K562 (cell line): ENCODE results near the gene SHC1. TPM values are rescaled to one million over a fixed set of nuclear protein-coding genes. Genes with fewer than 3 reads are reported as not detected.

Experiments
- CLOCK ChIP-seq: fragments of 250-450 bp; sonication (Bioruptor Pico); IDR thresholded peaks from 2 replicates; pipeline ENCODE4 v1.4.0; 2020; ENCODE audit warnings: mild to moderate bottlenecking, moderate library complexity, borderline replicate concordance
- CTCF ChIP-seq, 3 experiments: IDR thresholded peaks in 2 of 3; conservative IDR thresholded peaks in 1 of 3; 2 replicates each; pipeline ENCODE4 v1.5.1; 2011 to 2012; ENCODE audit warnings: low read length in 3 of 3, mild to moderate bottlenecking in 3 of 3, control low read depth in 2 of 3, improper control_type of control experiment in 1 of 3, inconsistent platforms in 1 of 3, low read depth in 1 of 3, mixed read lengths in 1 of 3, moderate library complexity in 1 of 3; ENCODE audit not compliant: insufficient read depth in 2 of 3
- GMEB1 ChIP-seq: fragments of 250-450 bp; sonication (Bioruptor Pico); IDR thresholded peaks from 2 replicates; pipeline ENCODE4 v1.4.0; 2020; ENCODE audit warnings: mild to moderate bottlenecking
- MITF ChIP-seq: IDR thresholded peaks from 2 replicates; pipeline ENCODE4 v1.6.1; 2014; ENCODE audit warnings: antibody characterized with exemption
- MYNN ChIP-seq, 2 experiments: sonication (generic); formaldehyde crosslinking in 1 of 2; IDR thresholded peaks; 2 replicates each; pipeline versions ENCODE4 v1.5.0 to v1.6.1; 2016 to 2020; ENCODE audit warnings: antibody characterized with exemption in 1 of 2, missing genetic modification reagents in 1 of 2
- RBM25 ChIP-seq: fragments of 200-400 bp; formaldehyde crosslinking; IDR thresholded peaks from 2 replicates; pipeline ENCODE4 v1.6.1; 2018; ENCODE audit warnings: low read length, low read depth, moderate library complexity; ENCODE audit not compliant: severe bottlenecking
- SUPT5H ChIP-seq: fragments of 450-650 bp; IDR thresholded peaks from 2 replicates; pipeline ENCODE4 v1.6.1; 2016
- ZNF121 ChIP-seq: sonication (generic); formaldehyde crosslinking; conservative IDR thresholded peaks from 2 replicates; pipeline ENCODE4 v1.8.0; 2022; ENCODE audit warnings: missing genetic modification reagents
- ZNF316 ChIP-seq: fragments of 450-650 bp; IDR thresholded peaks from 2 replicates; pipeline ENCODE4 v1.6.1; 2016
- ZNF384 ChIP-seq: IDR thresholded peaks from 2 replicates; pipeline ENCODE4 v1.6.1; 2012; ENCODE audit warnings: low read depth, low read length, improper control_type of control experiment
- ZNF511 ChIP-seq: sonication (generic); formaldehyde crosslinking; IDR thresholded peaks from 2 replicates; pipeline ENCODE4 v1.8.0; 2022; ENCODE audit warnings: mild to moderate bottlenecking, missing genetic modification reagents
- ZNF668 ChIP-seq: fragments of 250-450 bp; sonication (Bioruptor Pico); IDR thresholded peaks from 2 replicates; pipeline ENCODE4 v1.8.0; 2022; ENCODE audit warnings: mild to moderate bottlenecking, inconsistent platforms
- polyA plus RNA-seq, 8 experiments: library from polyadenylated mRNA; depleted of rRNA in 4 of 8; stranded (reverse) in 5 of 8; unstranded in 3 of 8; fragments of >200 nt; fragmentation: Nextera tagmentation in 2 of 8; fragmentation: Illumina TruSeq in 1 of 8; extraction: Ambion mirVana in 2 of 8; extraction: Trizol in 1 of 8; gene quantifications; 2 replicates each; pipeline versions ENCODE4 v1.2.1 to v1.2.3, GENCODE V29; 2011 to 2014; ENCODE audit warnings: inconsistent platforms in 1 of 8, missing spikeins in 1 of 8
- total RNA-seq, 7 experiments: library from RNA; depleted of rRNA in 6 of 7; stranded (reverse); fragments of >200 nt in 6 of 7; fragmentation: Illumina TruSeq in 2 of 7; extraction: Trizol in 2 of 7; gene quantifications; 2 replicates each; pipeline versions ENCODE4 v1.2.1 to v1.2.3, GENCODE V29; 2011 to 2021; ENCODE audit warnings: low replicate concordance in 1 of 7

Gene SHC1
- total and polyA plus RNA-seq, 9 of the 15 experiments (the other 6 are each of a cell fraction or from before 2014, with no cell fraction given): 4.1 to 113 (median 51.9) TPM

- TF ChIP-seq ZNF511 (CRISPR knock-in tag) (no peak), ZNF121 (CRISPR knock-in tag) (no peak), GMEB1 (CRISPR knock-in tag) (no peak), ZNF384 (no peak), CLOCK (CRISPR knock-in tag) (peak; percentile 64; the same call in 1 of the 2 replicates), MYNN (IDR thresholded peaks at IDR 0.05) (no peak), MYNN (CRISPR knock-in tag; IDR thresholded peaks at IDR 0.05) (no peak), MITF (peak; percentile 47; the same call in 1 of the 2 replicates), ZNF668 (CRISPR knock-in tag) (no peak), ZNF316 (peak; percentile 62), SUPT5H (no peak), RBM25 (no peak), CTCF (IDR thresholded peaks at IDR 0.05 in 2 of 3, conservative IDR thresholded peaks at IDR 0.05 in 1 of 3; ENCODE audit: insufficient read depth in 2 of 3, low read depth in 1 of 3, low read length in 3 of 3) (peak in 2 of 3 experiments; percentile 7 to 13; a peak in 1 of 6 replicates)
Observed at GRCh38 chr1:154992721-154993571, 22.4 kb upstream of the SHC1 start (continued).
